Ureter (tissue), 1 donor: ENCODE data around the gene ACP2. TPM values are rescaled to one million over a fixed set of nuclear protein-coding genes. Genes with fewer than 3 reads are reported as not detected.

Source experiments
- DNase-seq: peaks from one replicate; pipeline ENCODE4 v3.0.0-alpha.2; 2020; ENCODE audit warnings: low spot score
- total RNA-seq: library from RNA; stranded (reverse); gene quantifications from one replicate; pipeline ENCODE4 v1.2.4, GENCODE V29; 2023
- donor health status: DM: yes; HTN: yes; CAD: no.

The ACP2 gene
- total RNA-seq, result 36.8 TPM

GRCh38 chr11:47248664-47249377, at the start of gene ACP2:
TSS of gene ACP2 (minus strand) at chr11:47248814. CDS start at chr11:47248789, 25 bp downstream.
- DNase-seq, result peak; percentile 90

- no peak for DNase-seq
These were observed 47.4 kb upstream of the ACP2 start for GRCh38 chr11:47296045-47296444.

- DNase-seq, result no peak
These were observed 46.8 kb upstream of the ACP2 start for GRCh38 chr11:47295385-47295784.

- no peak for DNase-seq
These were observed 41.2 kb upstream of the ACP2 start for GRCh38 chr11:47289856-47290255.

- DNase-seq, result no peak
These were observed 39.5 kb upstream of the ACP2 start for GRCh38 chr11:47288066-47288465.

- DNase-seq, result no peak
These were observed 37.6 kb upstream of the ACP2 start for GRCh38 chr11:47285969-47286770.

- DNase-seq, result no peak
These were observed 35.5 kb upstream of the ACP2 start for GRCh38 chr11:47284151-47284550.

GRCh38 chr11:47282462-47282861, 33.8 kb upstream of the ACP2 start:
- DNase-seq, result no peak

GRCh38 chr11:47280860-47281259, 32.2 kb upstream of the ACP2 start:
- no peak for DNase-seq

GRCh38 chr11:47280099-47280498, 31.5 kb upstream of the ACP2 start:
- no peak for DNase-seq

GRCh38 chr11:47278769-47279168, 30.2 kb upstream of the ACP2 start:
- no peak for DNase-seq

GRCh38 chr11:47278058-47278457, 29.4 kb upstream of the ACP2 start:
- DNase-seq, result no peak

GRCh38 chr11:47276923-47277322, 28.3 kb upstream of the ACP2 start:
- DNase-seq, result no peak

GRCh38 chr11:47274495-47275235, 26.1 kb upstream of the ACP2 start:
- no peak for DNase-seq

GRCh38 chr11:47272706-47273105, 24.1 kb upstream of the ACP2 start:
- no peak for DNase-seq

- no peak for DNase-seq
These were observed 23.5 kb upstream of the ACP2 start for GRCh38 chr11:47271961-47272661.

- DNase-seq, result no peak
These were observed 22.7 kb upstream of the ACP2 start for GRCh38 chr11:47271328-47271727.

- no peak for DNase-seq
These were observed 22.0 kb upstream of the ACP2 start for GRCh38 chr11:47270331-47271271.

GRCh38 chr11:47269829-47270305, 21.3 kb upstream of the ACP2 start, which contains the start of gene MADD:
TSS of gene MADD (plus strand) at chr11:47270133.
- peak; percentile 88 for DNase-seq
